Bronchial epithelial cell (primary cell): ENCODE measurements around the gene NARS2. TPM values are rescaled to one million over a fixed set of nuclear protein-coding genes. Genes with fewer than 3 reads are reported as not detected.

Source experiments
- DNase-seq: peaks from one replicate; pipeline ENCODE4 v3.0.0-alpha.2; 2010; ENCODE audit warnings: low read depth
- FAIRE-seq: peaks from 2 replicates; lab custom pipeline; 2011; peaks lifted over from hg19 to GRCh38; lab: Jason Lieb, UNC
- H3K27me3 ChIP-seq: 2 replicates; pipeline ENCODE4 v1.5.1; 2011; ENCODE audit warnings: low read length; ENCODE audit not compliant: control insufficient read depth, insufficient read depth
- H3K36me3 ChIP-seq: 2 replicates; pipeline ENCODE4 v1.5.1; 2011; ENCODE audit warnings: low read length; ENCODE audit not compliant: control insufficient read depth, insufficient read depth
- H3K4me3 ChIP-seq: 2 replicates; pipeline ENCODE4 v1.5.1; 2011; ENCODE audit warnings: mild to moderate bottlenecking, low read depth, low read length, control low read depth
- CTCF ChIP-seq: IDR thresholded peaks from 2 replicates; pipeline ENCODE4 v1.5.1; 2011; ENCODE audit warnings: mild to moderate bottlenecking, moderate library complexity, low read length, control low read depth, inconsistent platforms; ENCODE audit not compliant: insufficient read depth, severe bottlenecking
- total RNA-seq: library from RNA; depleted of rRNA; stranded (reverse); fragments of >200 nt; gene quantifications from 2 replicates; pipeline ENCODE4 v1.2.1, GENCODE V29; 2014

The NARS2 gene
- total RNA-seq, 1 donor from 2014 or later, result 23.4 TPM

GRCh38 chr11:78551066-78551465 is 23.6 kb downstream of the NARS2 start:
- FAIRE-seq (no peak), DNase-seq (no peak)
- Histone ChIP-seq H3K27me3 (no peaks in the 10 kb centered on the region), H3K4me3 (no peak overlapping the region), H3K36me3 (no peaks in the 10 kb centered on the region)
- no peak for TF ChIP-seq CTCF

- no peak for TF ChIP-seq CTCF
- no peaks in the 10 kb centered on the region for H3K36me3 ChIP-seq
- H3K27me3 ChIP-seq, result no peaks in the 10 kb centered on the region
- DNase-seq (no peak), FAIRE-seq (no peak)
- no peak overlapping the region for H3K4me3 ChIP-seq
Measured at GRCh38 chr11:78549624-78550409, 24.8 kb downstream of the NARS2 start.

GRCh38 chr11:78548911-78549590 is 25.6 kb downstream of the NARS2 start:
- H3K4me3 ChIP-seq, result no peak overlapping the region
- no peak for DNase-seq
- TF ChIP-seq CTCF, result no peak
- no peaks in the 10 kb centered on the region for H3K27me3 ChIP-seq
- FAIRE-seq, result peak; percentile 43
- H3K36me3 ChIP-seq, result no peaks in the 10 kb centered on the region

- TF ChIP-seq CTCF, result no peak
- FAIRE-seq (no peak), DNase-seq (no peak)
- Histone ChIP-seq H3K4me3 (no peak overlapping the region), H3K27me3 (no peaks in the 10 kb centered on the region), H3K36me3 (no peaks in the 10 kb centered on the region)
Measured at GRCh38 chr11:78547931-78548705, 26.5 kb downstream of the NARS2 start.

GRCh38 chr11:78542007-78542406 is 32.7 kb downstream of the NARS2 start:
- TF ChIP-seq CTCF, result no peak
- DNase-seq, result no peak
- Histone ChIP-seq H3K36me3 (peaks cover 4% of the 10 kb centered on the region), H3K27me3 (no peaks in the 10 kb centered on the region), H3K4me3 (no peak overlapping the region)
- FAIRE-seq, result no peak
